NCI-H2227 (cell line): ENCODE results near the gene CAB39L.
"Not testable (repeated sequence)": the region's sequence is repeated elsewhere in the genome, so short reads cannot be mapped to it uniquely, and the experiment has no call there.

ENCODE experiments used
- DNase-seq: peaks from one replicate; lab custom pipeline; 2025; ENCODE audit not compliant: unreplicated experiment; lab: John Stamatoyannopoulos, UW

Gene CAB39L

GRCh38 chr13:49348751-49349150 is 95.1 kb downstream of the CAB39L start:
- no peak for DNase-seq

GRCh38 chr13:49347650-49348385 is 96.0 kb downstream of the CAB39L start:
- DNase-seq: no peak

- no peak for DNase-seq
These were observed 97.4 kb downstream of the CAB39L start for GRCh38 chr13:49346460-49346859.

GRCh38 chr13:49343731-49344130 is 100.1 kb downstream of the CAB39L start:
- no peak for DNase-seq

- DNase-seq: no peak
These were observed 100.6 kb downstream of the CAB39L start for GRCh38 chr13:49343255-49343654.

- no peak for DNase-seq
These were observed 101.4 kb downstream of the CAB39L start for GRCh38 chr13:49342454-49342853.

GRCh38 chr13:49341941-49342340 is 101.9 kb downstream of the CAB39L start:
- no peak for DNase-seq

GRCh38 chr13:49341517-49341916 is 102.3 kb downstream of the CAB39L start:
- no peak for DNase-seq

GRCh38 chr13:49340161-49340560 is 103.7 kb downstream of the CAB39L start:
- DNase-seq: no peak

GRCh38 chr13:49336655-49337054 is 107.2 kb downstream of the CAB39L start:
- DNase-seq: no peak

- no peak for DNase-seq
These were observed 113.4 kb downstream of the CAB39L start for GRCh38 chr13:49330546-49330864.

- DNase-seq: peak; percentile 20
These were observed 113.9 kb downstream of the CAB39L start for GRCh38 chr13:49329831-49330545.

GRCh38 chr13:49327145-49327544 is 116.7 kb downstream of the CAB39L start:
- not testable (repeated sequence) for DNase-seq

- no peak for DNase-seq
These were observed 117.5 kb downstream of the CAB39L start for GRCh38 chr13:49326222-49326917.

- no peak for DNase-seq
These were observed 120.5 kb downstream of the CAB39L start for GRCh38 chr13:49323344-49323743.

- no peak for DNase-seq
These were observed 121.2 kb downstream of the CAB39L start for GRCh38 chr13:49322702-49323101.

GRCh38 chr13:49320975-49321374 is 122.9 kb downstream of the CAB39L start:
- no peak for DNase-seq

- no peak for DNase-seq
These were observed 123.9 kb downstream of the CAB39L start for GRCh38 chr13:49319951-49320350.

GRCh38 chr13:49319551-49319950 is 124.3 kb downstream of the CAB39L start:
- DNase-seq: no peak

- no peak for DNase-seq
These were observed 127.9 kb downstream of the CAB39L start for GRCh38 chr13:49315756-49316482.

GRCh38 chr13:49315036-49315565 is 128.8 kb downstream of the CAB39L start:
- no peak for DNase-seq
